Medulla oblongata (tissue), 1 donor: ENCODE measurements around the gene FAM124A.

Source experiments
- DNase-seq: peaks from one replicate; pipeline ENCODE4 v3.0.0-alpha.2; 2015; ENCODE audit errors: extremely low spot score

FAM124A gene

DNA sequence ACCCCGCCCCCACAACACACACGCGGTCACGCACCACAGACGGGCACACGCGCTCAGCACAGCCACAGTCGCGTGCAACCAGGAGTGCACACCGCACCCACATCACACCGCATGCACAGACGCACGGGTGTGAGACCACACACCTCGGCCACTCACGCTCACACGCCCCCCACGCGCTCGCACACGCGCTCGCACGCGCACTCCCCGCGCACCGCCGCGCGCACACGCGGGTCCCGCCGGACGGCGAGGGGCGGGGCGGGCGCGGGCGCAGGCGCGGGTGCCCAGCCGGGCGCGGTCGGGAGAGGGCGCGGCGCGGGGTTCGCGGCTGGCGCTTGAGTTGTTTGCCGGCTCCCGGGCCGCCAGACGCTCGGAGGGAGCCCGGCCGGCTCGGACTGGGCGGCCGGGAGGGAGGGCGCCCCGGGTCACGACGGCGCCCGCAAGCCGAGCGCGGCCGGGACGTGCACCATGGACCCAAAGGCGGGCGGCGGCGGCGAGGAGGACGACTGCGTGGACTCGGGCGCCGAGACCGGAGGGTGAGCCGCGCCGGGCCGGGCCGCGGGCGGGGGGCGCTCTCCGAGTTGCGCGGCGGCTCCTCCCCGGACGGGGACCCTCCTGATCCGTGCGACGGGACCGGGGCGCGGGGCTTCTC lies at the start of gene FAM124A:
Gene FAM124A (plus strand): TSS at position 362 of the 649 bp plus-strand sequence. CDS start 104 bp downstream, at position 466.
- DNase-seq = peak; percentile 70

DNA sequence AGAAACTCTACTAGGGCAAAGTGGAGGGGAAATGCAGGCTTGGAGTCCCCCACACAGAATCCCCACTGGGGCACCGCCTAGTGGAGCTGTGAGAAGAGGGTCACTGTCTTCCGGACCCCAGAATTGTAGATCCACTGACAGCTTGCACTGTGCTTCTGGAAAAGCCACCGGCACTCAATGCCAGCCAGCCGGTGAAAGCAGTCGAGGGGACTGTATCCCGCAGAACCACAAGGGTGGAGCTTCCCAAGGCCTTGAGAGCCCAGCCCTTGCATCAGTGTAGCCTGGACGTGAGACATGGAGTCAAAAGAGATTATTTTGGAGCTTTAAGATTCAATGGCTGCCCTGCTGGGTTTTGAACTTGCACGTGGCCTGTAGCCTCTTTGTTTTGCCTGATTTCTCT lies 47.2 kb upstream of the FAM124A start:
- DNase-seq = no peak

DNA sequence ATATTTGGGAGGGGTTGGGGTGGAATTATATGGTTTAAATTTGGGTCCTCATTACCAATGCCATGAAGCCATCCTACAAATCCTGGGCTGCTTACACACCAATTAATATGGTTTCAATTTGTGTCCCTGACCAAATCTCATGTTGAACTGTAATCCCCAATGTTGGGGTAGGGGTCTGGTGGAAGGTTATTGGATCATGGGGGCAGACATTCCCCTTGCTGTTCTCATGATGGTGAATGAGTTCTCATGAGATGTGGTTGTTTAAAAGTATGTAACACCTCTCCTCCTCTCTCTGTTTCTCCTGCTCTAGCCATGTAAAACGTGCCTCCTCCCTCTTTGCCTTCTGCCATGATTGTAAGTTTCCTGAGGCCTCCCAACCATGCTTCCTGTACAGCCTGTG lies 46.6 kb upstream of the FAM124A start:
- no peak for DNase-seq

DNA sequence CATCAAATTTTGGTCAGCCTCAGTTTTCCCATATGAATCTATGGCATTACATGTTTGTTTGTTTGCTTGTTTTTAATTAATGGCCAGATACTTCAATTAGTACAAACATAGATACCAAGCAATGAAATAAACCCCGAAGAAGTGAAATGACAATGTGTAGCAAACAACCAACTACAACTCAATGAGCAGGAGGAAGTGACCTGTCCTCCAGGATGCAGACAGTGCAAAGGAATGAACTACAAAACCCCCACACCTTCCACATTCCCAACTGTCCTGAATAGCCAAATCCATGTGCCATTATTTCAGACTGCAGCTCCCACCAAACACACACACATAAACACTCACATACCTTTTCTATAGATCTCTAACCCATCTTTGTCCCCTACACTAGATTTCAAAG lies 45.0 kb upstream of the FAM124A start:
- no peak for DNase-seq

GRCh38 chr13:51178456-51179074 lies 43.6 kb upstream of the FAM124A start:
- no peak for DNase-seq

DNA sequence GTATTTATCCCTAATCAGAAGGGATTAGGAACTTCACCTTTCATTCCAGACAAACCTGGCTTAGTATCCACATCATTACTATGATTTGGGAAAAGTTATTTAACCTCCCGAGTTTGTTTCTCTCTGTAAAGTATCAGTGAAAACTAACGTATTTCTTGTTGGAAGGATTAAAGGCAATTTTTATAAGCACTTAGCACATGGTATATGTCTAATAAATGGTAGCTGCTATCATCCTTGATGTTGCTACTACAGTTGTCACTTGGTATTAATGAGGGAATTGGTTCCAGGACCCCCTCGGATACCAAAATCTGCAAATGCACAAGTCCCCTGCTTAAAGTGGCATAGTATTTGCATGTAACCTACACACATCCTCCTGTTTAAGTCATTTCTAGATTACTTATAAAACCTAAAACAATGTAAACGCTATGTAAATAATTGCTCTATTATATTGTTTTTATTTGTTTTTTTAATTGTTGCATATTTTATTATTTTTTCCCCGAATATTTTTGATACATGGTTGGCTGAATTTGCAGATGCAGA lies 42.7 kb upstream of the FAM124A start:
- no peak for DNase-seq

DNA sequence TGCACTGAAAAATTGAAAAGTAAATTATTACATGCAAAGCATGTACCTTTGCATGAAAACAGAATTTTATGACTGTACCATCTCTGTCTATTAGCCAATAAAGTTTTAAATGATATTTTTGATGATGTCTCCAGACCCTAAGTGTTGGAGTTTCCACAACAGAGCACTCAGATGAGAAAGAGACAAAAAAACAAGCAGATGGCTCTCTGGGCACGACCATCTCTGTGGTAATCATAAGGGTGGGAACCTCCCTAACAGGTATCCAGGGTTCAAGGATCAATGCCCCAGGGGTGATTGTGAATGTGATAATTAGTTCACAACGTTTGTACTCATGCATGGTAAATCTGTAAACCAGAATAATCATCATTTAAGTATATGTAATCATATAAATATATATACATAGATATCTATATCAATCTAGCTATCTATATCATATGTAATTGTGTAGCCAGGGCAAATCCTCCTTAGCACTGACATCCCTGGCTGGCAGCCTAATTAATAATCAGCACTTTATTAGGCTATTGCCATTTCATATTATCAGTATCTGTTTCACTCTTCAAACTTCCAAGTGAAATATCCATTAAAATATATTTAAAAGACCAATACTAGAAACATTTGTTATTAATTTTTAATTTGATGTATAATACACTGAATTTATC lies 41.2 kb upstream of the FAM124A start:
- DNase-seq = no peak

- no peak for DNase-seq
Measured at GRCh38 chr13:51181786-51182383, 40.3 kb upstream of the FAM124A start.

DNA sequence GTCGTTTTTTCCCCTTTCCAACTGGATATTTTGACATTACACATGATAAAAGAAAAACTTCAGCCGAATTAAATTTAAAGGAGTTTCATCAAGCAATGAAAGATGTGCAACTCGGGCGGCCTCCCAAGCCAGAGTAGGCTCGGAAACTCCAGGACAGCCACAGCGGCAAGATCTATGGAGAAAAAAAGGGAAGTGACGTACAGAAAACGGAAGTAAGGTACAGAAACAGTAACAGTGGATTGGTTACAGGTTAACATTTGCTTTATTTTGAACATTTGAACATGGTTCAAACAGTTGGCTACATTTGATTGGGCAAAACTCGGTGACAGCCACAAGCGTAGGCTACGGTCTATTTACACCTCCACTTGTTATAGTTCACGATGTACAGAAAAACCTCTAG lies 30.5 kb upstream of the FAM124A start:
- no peak for DNase-seq

GRCh38 chr13:51192348-51192747 lies 29.9 kb upstream of the FAM124A start:
- DNase-seq = no peak

GRCh38 chr13:51193387-51193786 lies 28.8 kb upstream of the FAM124A start:
- DNase-seq = no peak

DNA sequence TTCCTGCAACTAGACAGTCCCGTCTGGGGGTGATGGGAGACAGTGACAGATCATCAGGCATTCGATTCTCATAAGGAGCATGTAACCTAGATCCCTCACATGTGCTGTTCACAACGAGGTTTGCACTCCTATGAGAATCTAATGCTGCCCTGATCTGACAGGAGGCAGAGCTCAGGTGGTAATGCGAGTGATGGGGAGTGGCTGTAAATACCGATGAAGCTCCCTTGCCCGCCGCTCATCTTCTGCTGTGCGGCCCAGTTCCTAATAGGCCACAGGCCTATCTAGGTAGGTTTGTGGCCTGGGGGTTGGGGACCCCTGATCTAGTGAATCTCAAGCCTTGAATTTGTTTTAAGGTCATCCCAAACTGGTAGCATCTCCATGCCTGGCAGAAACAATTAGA lies 27.3 kb upstream of the FAM124A start:
- DNase-seq = no peak

- DNase-seq = no peak
Measured at GRCh38 chr13:51201886-51202285, 20.3 kb upstream of the FAM124A start.

DNA sequence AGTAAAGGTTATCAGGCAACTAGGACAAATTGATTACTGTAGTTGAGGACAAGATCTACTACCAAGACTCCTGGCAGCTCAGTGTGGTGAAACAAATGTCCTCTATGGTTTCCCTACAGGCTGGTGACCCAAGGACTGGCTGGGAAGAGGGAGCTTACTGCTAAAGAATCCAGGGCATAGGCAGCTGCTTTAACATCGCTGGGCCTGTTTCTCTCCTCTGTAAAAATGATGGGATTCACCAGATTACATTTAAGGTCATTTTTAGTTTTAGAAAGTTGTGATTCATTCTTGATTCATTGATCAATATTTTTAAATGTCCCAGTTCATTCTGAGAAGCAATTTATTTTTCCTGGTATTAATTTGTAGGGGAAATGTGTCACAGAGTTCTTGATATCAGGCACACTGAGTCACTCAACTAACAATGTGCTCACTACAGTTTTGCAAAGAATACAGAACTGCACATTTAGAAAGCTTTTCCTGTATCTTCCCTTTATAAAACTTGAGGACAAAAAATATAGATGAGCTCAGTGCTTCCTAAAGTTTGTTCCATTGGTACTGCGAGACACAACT lies 19.6 kb upstream of the FAM124A start:
- no peak for DNase-seq

DNA sequence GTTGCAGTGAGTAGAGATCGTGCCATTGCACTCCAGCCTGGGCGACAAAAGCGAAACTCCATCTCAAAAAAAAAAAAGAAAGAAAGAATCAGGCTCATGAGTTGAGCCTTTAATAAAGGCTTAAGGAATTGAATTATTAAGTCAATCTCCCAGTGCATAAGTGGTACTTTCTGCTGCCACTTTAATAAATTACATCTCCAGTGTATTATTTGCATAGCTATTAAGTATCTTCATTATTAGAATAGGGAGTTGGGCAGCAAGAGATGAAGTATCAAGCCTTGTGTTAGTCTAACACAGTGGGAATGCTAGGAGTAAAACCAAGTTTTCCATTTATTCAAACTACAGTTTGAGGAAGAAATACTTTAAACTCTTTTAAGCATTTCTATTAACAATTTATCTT lies 15.6 kb upstream of the FAM124A start:
- no peak for DNase-seq

GRCh38 chr13:51207881-51208280 lies 14.3 kb upstream of the FAM124A start:
- no peak for DNase-seq

GRCh38 chr13:51208716-51209115 lies 13.5 kb upstream of the FAM124A start:
- DNase-seq = no peak

DNA sequence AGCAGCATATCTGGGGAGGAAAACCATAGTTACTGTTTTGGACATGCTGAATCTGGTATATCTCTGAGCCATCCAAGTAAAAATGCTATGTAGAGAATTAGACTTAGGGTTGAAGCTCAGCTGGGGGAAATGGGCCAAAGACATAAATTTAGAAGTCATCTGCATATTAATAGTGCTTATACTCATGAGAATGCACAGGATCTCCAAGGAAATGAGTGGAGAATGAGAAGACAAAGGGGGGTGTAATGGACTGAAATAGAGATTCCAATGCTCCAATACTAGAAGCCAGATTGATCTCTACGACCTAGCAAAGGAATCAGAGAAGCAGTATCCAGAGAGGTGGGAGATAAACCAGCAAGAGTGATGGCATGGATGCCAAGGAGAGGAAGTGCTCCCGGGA lies 10.3 kb upstream of the FAM124A start:
- no peak for DNase-seq

DNA sequence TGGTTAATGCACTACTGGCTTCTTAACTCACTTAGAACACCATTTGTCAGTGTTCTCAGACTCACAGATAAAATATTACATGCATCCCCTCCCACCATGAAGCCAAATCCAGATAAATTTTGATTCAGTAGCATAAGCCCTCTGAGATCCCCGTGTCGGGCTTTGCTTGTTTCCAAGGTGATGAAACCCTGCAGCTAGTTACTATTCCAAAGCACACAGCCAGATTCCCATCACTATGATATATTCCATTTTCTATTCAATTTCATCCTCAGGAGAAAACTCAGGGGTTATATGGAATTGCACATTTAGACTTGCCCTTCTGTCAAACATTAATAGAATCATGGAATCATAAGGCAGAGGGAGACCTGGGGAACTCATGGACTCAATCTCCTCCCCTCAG lies 9.4 kb upstream of the FAM124A start:
- no peak for DNase-seq

GRCh38 chr13:51213173-51213728 lies 8.9 kb upstream of the FAM124A start:
- DNase-seq = no peak

DNA sequence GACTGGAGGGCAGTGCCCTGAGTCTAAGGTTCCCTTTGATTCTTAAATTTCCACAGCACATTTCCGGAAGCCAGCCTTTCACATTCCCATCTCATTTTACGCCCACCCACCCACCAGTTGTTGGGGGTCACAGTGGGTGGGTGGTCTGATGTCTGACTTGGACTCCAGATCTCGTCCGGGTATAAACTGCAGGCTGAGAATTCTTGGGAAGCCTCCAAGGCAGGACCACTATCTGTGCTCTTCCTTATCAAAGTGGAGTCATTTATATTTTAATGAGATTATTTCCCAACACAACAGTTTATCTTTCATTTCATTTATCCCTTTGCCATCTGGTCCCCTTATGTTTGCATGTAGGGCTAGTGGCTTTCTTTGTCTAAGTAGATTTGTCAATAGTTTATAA lies 3.6 kb upstream of the FAM124A start:
- DNase-seq = no peak

DNA sequence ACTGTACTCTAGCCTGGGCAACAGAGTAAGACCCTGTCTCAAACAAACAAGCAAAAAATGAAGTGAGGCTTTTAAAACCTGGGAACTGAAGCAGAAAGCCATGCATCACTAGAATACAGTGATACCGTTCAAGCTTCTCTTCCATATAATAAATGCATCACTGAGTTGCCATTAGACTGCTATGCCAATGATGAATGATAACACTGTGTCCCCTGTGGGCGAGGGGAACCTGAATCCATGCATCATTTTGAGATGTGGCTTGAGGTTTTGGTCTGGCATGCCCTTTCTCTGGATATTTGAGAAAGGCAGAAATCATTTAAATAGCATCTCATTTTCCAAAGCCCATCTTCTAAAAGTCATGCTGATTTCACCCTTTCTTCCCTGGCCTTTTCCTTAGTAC lies 1.5 kb upstream of the FAM124A start:
- no peak for DNase-seq
